ENCODE results near the gene SMARCA2. TPM values are rescaled to one million over a fixed set of nuclear protein-coding genes. Genes with fewer than 3 reads are reported as not detected.

The SMARCA2 gene
- total RNA-seq, 2 experiments from 2014 or later: 207 to 224 TPM

- ChIA-PET POLR2A (interaction anchor here (0.8 to 5.8 kb wide), 5 partner anchors 9 to 138 kb away, joined by 3 to 114 read pairs (median 4); no protein-coding TSS in a partner anchor), CTCF (interaction anchor here (1.7 to 1.8 kb wide), 2 partner anchors 9 to 35 kb away, joined by 5 to 6 read pairs; no protein-coding TSS in a partner anchor)
- no peaks in the 10 kb centered on the region for H3K9me3 Mint-ChIP-seq
- peak overlapping the region; percentile 98 for H3K4me3 Mint-ChIP-seq
- peak overlapping the region; percentile 100 for H3K27ac Mint-ChIP-seq
- DNase-seq: no peak
- peaks cover 57% of the 10 kb centered on the region for H3K4me1 Mint-ChIP-seq
- H3K36me3 Mint-ChIP-seq (ENCODE audit: low read depth): peaks cover 25% of the 10 kb centered on the region
- H3K27me3 Mint-ChIP-seq: peaks cover 2% of the 10 kb centered on the region
Measured at GRCh38 chr9:2018162-2018643, 3.1 kb downstream of the SMARCA2 start.

- Mint-ChIP-seq H3K4me1 (peaks cover 61% of the 10 kb centered on the region), H3K9me3 (no peaks in the 10 kb centered on the region), H3K27me3 (no peaks in the 10 kb centered on the region), H3K27ac (peak overlapping the region; percentile 100), H3K36me3 (ENCODE audit: low read depth) (peaks cover 27% of the 10 kb centered on the region), H3K4me3 (peak overlapping the region; percentile 98)
- DNase-seq: peak; percentile 37
- ChIA-PET POLR2A (interaction anchor here (1.4 to 5.8 kb wide), 4 partner anchors 8 to 58 kb away, joined by 3 to 114 read pairs (median 19); no protein-coding TSS in a partner anchor), CTCF (interaction anchor here (1.7 kb wide), 1 partner anchor 8 kb away, joined by 6 read pairs; no protein-coding TSS in a partner anchor)
Measured at GRCh38 chr9:2018764-2019558, 3.8 kb downstream of the SMARCA2 start.

- H3K4me1 Mint-ChIP-seq: peaks cover 65% of the 10 kb centered on the region
- ChIA-PET CTCF (no interaction called here), POLR2A (interaction anchor here (1.9 kb wide), 1 partner anchor 34 kb away, joined by 8 read pairs; no protein-coding TSS in a partner anchor)
- H3K27ac Mint-ChIP-seq: peak overlapping the region; percentile 67
- DNase-seq: no peak
- no peaks in the 10 kb centered on the region for H3K27me3 Mint-ChIP-seq
- no peaks in the 10 kb centered on the region for H3K9me3 Mint-ChIP-seq
- peak overlapping the region; percentile 57 for H3K4me3 Mint-ChIP-seq
- H3K36me3 Mint-ChIP-seq (ENCODE audit: low read depth): peaks cover 34% of the 10 kb centered on the region
Measured at GRCh38 chr9:2019723-2020122, 4.6 kb downstream of the SMARCA2 start.

- Mint-ChIP-seq H3K27ac (peak overlapping the region; percentile 97), H3K4me3 (peak overlapping the region; percentile 59), H3K4me1 (peaks cover 83% of the 10 kb centered on the region), H3K36me3 (ENCODE audit: low read depth) (peaks cover 39% of the 10 kb centered on the region), H3K9me3 (no peaks in the 10 kb centered on the region), H3K27me3 (no peaks in the 10 kb centered on the region)
- CTCF ChIA-PET: interaction anchor here (1.0 kb wide), 1 partner anchor 67 kb away, joined by 3 read pairs; no protein-coding TSS in a partner anchor
- POLR2A ChIA-PET: interaction anchor here (1.3 to 7.5 kb wide), 4 partner anchors 10 to 33 kb away, joined by 3 to 97 read pairs (median 6); no protein-coding TSS in a partner anchor
- no peak for DNase-seq
Measured at GRCh38 chr9:2021731-2022130, 6.6 kb downstream of the SMARCA2 start.

GRCh38 chr9:2022560-2022959 lies 7.4 kb downstream of the SMARCA2 start:
- peak overlapping the region; percentile 97 for H3K27ac Mint-ChIP-seq
- POLR2A ChIA-PET: interaction anchor here (1.0 to 7.5 kb wide), 6 partner anchors 7 to 32 kb away, joined by 3 to 97 read pairs (median 6); partner anchors contain the start of gene SMARCA2
- CTCF ChIA-PET: interaction anchor here (1.0 to 1.7 kb wide), 2 partner anchors 32 to 66 kb away, joined by 3 to 11 read pairs; no protein-coding TSS in a partner anchor
- peaks cover 90% of the 10 kb centered on the region for H3K4me1 Mint-ChIP-seq
- DNase-seq: no peak
- H3K9me3 Mint-ChIP-seq: no peaks in the 10 kb centered on the region
- no peaks in the 10 kb centered on the region for H3K27me3 Mint-ChIP-seq
- H3K36me3 Mint-ChIP-seq (ENCODE audit: low read depth): peaks cover 38% of the 10 kb centered on the region
- H3K4me3 Mint-ChIP-seq: peak overlapping the region; percentile 59

- H3K27ac Mint-ChIP-seq: peak overlapping the region; percentile 97
- peaks cover 94% of the 10 kb centered on the region for H3K4me1 Mint-ChIP-seq
- H3K9me3 Mint-ChIP-seq: no peaks in the 10 kb centered on the region
- DNase-seq: no peak
- ChIA-PET POLR2A (interaction anchor here (1.0 to 7.5 kb wide), 6 partner anchors 8 to 31 kb away, joined by 3 to 97 read pairs (median 6); partner anchors contain the start of gene SMARCA2), CTCF (interaction anchor here (1.7 kb wide), 1 partner anchor 31 kb away, joined by 11 read pairs; no protein-coding TSS in a partner anchor)
- peaks cover 37% of the 10 kb centered on the region for H3K36me3 Mint-ChIP-seq (ENCODE audit: low read depth)
- H3K27me3 Mint-ChIP-seq: no peaks in the 10 kb centered on the region
- H3K4me3 Mint-ChIP-seq: peak overlapping the region; percentile 59
Measured at GRCh38 chr9:2023042-2023441, 7.9 kb downstream of the SMARCA2 start.

- Mint-ChIP-seq H3K4me1 (peaks cover 95% of the 10 kb centered on the region), H3K4me3 (peak overlapping the region; percentile 59), H3K9me3 (no peaks in the 10 kb centered on the region), H3K27me3 (no peaks in the 10 kb centered on the region), H3K36me3 (ENCODE audit: low read depth) (peaks cover 37% of the 10 kb centered on the region), H3K27ac (peak overlapping the region; percentile 97)
- ChIA-PET CTCF (interaction anchor here (1.7 kb wide), 1 partner anchor 31 kb away, joined by 11 read pairs; no protein-coding TSS in a partner anchor), POLR2A (interaction anchor here (1.0 to 7.5 kb wide), 4 partner anchors 8 to 31 kb away, joined by 4 to 97 read pairs (median 16); partner anchors contain the start of gene SMARCA2)
- peak; percentile 32 for DNase-seq
Measured at GRCh38 chr9:2023532-2023931, 8.4 kb downstream of the SMARCA2 start.

- no peak overlapping the region for H3K4me3 Mint-ChIP-seq
- H3K27ac Mint-ChIP-seq: peak overlapping the region; percentile 97
- H3K4me1 Mint-ChIP-seq: peaks cover 93% of the 10 kb centered on the region
- no peaks in the 10 kb centered on the region for H3K27me3 Mint-ChIP-seq
- peaks cover 53% of the 10 kb centered on the region for H3K36me3 Mint-ChIP-seq (ENCODE audit: low read depth)
- ChIA-PET POLR2A (interaction anchor here (3.1 to 7.5 kb wide), 4 partner anchors 7 to 29 kb away, joined by 23 to 97 read pairs (median 32); partner anchors contain the start of gene SMARCA2), CTCF (interaction anchor here (1.0 kb wide), 1 partner anchor 45 kb away, joined by 3 read pairs; no protein-coding TSS in a partner anchor)
- DNase-seq: no peak
- H3K9me3 Mint-ChIP-seq: no peaks in the 10 kb centered on the region
Measured at GRCh38 chr9:2024888-2025782, 10.0 kb downstream of the SMARCA2 start.

- Mint-ChIP-seq H3K27me3 (no peaks in the 10 kb centered on the region), H3K4me3 (no peak overlapping the region), H3K27ac (peak overlapping the region; percentile 60), H3K9me3 (no peaks in the 10 kb centered on the region), H3K4me1 (peaks cover 93% of the 10 kb centered on the region), H3K36me3 (ENCODE audit: low read depth) (peaks cover 64% of the 10 kb centered on the region)
- ChIA-PET CTCF (interaction anchor here (0.6 to 1.9 kb wide), 5 partner anchors 9 to 156 kb away, joined by 3 to 6 read pairs (median 3); partner anchors contain the start of gene SMARCA2), POLR2A (interaction anchor here (0.6 to 7.5 kb wide), 7 partner anchors 9 to 28 kb away, joined by 3 to 97 read pairs (median 5); partner anchors contain the start of gene SMARCA2)
- no peak for DNase-seq
Measured at GRCh38 chr9:2026220-2026997, 11.3 kb downstream of the SMARCA2 start.

GRCh38 chr9:2027543-2028160 lies 12.5 kb downstream of the SMARCA2 start:
- no peaks in the 10 kb centered on the region for H3K9me3 Mint-ChIP-seq
- H3K27me3 Mint-ChIP-seq: no peaks in the 10 kb centered on the region
- peak overlapping the region; percentile 54 for H3K27ac Mint-ChIP-seq
- H3K4me1 Mint-ChIP-seq: peaks cover 91% of the 10 kb centered on the region
- no peak for DNase-seq
- peaks cover 69% of the 10 kb centered on the region for H3K36me3 Mint-ChIP-seq (ENCODE audit: low read depth)
- ChIA-PET POLR2A (interaction anchor here (0.7 to 7.5 kb wide), 6 partner anchors 10 to 27 kb away, joined by 3 to 97 read pairs (median 18); partner anchors contain the start of gene SMARCA2), CTCF (interaction anchor here (0.9 to 1.9 kb wide), 5 partner anchors 10 to 60 kb away, joined by 3 to 6 read pairs (median 4); partner anchors contain the start of gene SMARCA2)
- H3K4me3 Mint-ChIP-seq: no peak overlapping the region

GRCh38 chr9:2028888-2029287 lies 13.7 kb downstream of the SMARCA2 start:
- H3K27me3 Mint-ChIP-seq: no peaks in the 10 kb centered on the region
- no peak overlapping the region for H3K27ac Mint-ChIP-seq
- DNase-seq: no peak
- H3K4me1 Mint-ChIP-seq: peaks cover 79% of the 10 kb centered on the region
- H3K9me3 Mint-ChIP-seq: no peaks in the 10 kb centered on the region
- peaks cover 79% of the 10 kb centered on the region for H3K36me3 Mint-ChIP-seq (ENCODE audit: low read depth)
- ChIA-PET POLR2A (interaction anchor here (1.2 to 7.5 kb wide), 4 partner anchors 9 to 25 kb away, joined by 3 to 97 read pairs (median 32); partner anchors contain the start of gene SMARCA2), CTCF (no interaction called here)
- H3K4me3 Mint-ChIP-seq: no peak overlapping the region
